ENCODE results near the gene ELOVL1.

The ELOVL1 gene

DNA sequence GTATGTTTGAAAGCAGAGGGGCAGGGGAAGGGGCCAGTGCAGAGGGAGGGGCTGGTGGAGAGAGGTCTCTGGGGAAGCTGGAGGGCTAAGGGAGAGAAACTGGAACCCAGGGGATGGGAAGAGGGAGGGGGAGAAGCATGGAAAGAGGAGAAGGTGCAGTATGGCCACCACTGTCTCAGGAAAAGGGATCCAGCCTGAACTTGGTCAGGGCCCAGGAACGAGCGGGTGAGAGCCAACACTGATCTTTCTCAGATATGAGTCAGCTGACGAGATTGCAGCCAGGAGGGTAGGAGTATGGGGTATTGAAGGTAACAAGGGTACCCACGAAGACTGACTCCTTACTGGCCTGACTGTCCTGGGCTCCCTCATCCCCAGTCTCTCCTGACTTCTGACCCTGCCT, 49.0 kb downstream of the ELOVL1 start:
- Mint-ChIP-seq H3K36me3 (ENCODE audit: low read depth) (no peaks in the 10 kb centered on the region), H3K27me3 (ENCODE audit: low read depth, poor library complexity) (peaks cover 12% of the 10 kb centered on the region), H3K27ac (no peak overlapping the region), H3K4me3 (no peak overlapping the region), H3K9me3 (no peaks in the 10 kb centered on the region), H3K4me1 (peaks cover 34% of the 10 kb centered on the region)
- DNase-seq = no peak
- TF ChIP-seq, protein P1, sequence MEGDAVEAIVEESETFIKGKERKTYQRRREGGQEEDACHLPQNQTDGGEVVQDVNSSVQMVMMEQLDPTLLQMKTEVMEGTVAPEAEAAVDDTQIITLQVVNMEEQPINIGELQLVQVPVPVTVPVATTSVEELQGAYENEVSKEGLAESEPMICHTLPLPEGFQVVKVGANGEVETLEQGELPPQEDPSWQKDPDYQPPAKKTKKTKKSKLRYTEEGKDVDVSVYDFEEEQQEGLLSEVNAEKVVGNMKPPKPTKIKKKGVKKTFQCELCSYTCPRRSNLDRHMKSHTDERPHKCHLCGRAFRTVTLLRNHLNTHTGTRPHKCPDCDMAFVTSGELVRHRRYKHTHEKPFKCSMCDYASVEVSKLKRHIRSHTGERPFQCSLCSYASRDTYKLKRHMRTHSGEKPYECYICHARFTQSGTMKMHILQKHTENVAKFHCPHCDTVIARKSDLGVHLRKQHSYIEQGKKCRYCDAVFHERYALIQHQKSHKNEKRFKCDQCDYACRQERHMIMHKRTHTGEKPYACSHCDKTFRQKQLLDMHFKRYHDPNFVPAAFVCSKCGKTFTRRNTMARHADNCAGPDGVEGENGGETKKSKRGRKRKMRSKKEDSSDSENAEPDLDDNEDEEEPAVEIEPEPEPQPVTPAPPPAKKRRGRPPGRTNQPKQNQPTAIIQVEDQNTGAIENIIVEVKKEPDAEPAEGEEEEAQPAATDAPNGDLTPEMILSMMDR (IDR thresholded peaks at IDR 0.05) = no peak

DNA sequence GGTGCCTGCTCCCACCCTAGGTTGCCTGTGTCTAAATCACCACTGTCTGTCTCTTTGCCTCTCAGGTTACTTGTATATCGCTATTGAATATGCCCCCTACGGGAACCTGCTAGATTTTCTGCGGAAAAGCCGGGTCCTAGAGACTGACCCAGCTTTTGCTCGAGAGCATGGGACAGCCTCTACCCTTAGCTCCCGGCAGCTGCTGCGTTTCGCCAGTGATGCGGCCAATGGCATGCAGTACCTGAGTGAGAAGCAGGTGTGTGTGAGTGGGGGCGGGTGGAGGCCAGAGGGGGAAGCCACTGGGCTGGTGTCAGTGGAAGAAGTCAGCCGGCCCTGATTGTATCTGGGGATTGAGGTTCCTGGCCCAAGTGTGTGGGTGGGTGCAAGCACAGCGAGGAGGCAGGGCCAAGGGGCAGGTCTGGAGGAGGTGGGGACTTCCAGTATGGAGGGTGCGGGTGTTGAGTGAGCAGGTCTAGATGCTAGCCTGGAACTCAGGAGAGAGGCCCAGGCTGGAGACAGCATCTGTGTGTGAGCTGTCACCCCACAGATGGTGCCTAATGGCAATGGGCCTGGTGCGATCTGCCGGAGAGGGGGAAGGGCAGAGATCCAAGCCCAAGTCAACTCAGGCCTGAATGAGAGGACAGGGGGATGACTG, 49.9 kb downstream of the ELOVL1 start:
- peaks cover 10% of the 10 kb centered on the region for H3K27me3 Mint-ChIP-seq (ENCODE audit: low read depth, poor library complexity)
- no peak for DNase-seq
- H3K36me3 Mint-ChIP-seq (ENCODE audit: low read depth) = no peaks in the 10 kb centered on the region
- TF ChIP-seq, protein P1 (IDR thresholded peaks at IDR 0.05) = no peak
- peaks cover 34% of the 10 kb centered on the region for H3K4me1 Mint-ChIP-seq
- no peak overlapping the region for H3K4me3 Mint-ChIP-seq
- no peaks in the 10 kb centered on the region for H3K9me3 Mint-ChIP-seq
- peak overlapping the region; percentile 84 for H3K27ac Mint-ChIP-seq

DNA sequence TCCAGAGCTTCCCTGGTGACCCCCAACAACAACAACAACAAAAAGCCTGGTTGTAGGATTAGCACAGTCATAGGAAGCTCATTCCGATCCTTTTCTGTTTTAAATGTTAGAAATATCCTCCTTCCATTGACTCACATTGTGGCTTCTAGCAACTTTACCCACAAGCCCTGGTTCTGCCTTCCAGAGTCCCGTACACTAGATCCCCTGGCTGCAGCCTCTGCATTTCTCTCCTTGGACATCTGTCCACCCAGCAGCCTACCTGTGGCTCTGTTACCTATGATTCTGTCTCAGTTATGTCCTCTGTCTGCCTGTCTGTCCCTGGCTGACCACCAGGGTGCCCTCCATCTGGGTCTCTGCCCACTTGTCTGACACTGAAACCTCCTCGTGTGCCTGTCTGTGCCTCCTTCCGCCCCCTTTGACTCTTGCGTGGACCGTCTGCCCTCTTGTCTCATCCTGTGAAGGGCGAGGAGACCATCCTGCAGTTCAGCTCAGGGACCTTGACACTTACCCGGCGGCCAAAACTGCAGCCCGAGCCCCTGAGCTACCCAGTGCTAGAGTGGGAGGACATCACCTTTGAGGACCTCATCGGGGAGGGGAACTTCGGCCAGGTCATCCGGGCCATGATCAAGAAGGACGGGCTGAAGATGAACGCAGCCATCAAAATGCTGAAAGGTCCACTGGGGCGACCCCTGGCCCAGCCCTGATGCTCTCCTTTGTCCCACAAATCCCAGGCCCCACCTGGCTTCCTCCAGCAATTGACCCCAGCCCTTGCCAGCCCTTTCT, 50.9 kb downstream of the ELOVL1 start:
- Mint-ChIP-seq H3K4me3 (no peak overlapping the region), H3K4me1 (peaks cover 33% of the 10 kb centered on the region), H3K36me3 (ENCODE audit: low read depth) (no peaks in the 10 kb centered on the region), H3K27ac (peak overlapping the region; percentile 58), H3K27me3 (ENCODE audit: low read depth, poor library complexity) (peaks cover 9% of the 10 kb centered on the region), H3K9me3 (no peaks in the 10 kb centered on the region)
- DNase-seq = no peak
- TF ChIP-seq, protein P1 (IDR thresholded peaks at IDR 0.05) = no peak

DNA sequence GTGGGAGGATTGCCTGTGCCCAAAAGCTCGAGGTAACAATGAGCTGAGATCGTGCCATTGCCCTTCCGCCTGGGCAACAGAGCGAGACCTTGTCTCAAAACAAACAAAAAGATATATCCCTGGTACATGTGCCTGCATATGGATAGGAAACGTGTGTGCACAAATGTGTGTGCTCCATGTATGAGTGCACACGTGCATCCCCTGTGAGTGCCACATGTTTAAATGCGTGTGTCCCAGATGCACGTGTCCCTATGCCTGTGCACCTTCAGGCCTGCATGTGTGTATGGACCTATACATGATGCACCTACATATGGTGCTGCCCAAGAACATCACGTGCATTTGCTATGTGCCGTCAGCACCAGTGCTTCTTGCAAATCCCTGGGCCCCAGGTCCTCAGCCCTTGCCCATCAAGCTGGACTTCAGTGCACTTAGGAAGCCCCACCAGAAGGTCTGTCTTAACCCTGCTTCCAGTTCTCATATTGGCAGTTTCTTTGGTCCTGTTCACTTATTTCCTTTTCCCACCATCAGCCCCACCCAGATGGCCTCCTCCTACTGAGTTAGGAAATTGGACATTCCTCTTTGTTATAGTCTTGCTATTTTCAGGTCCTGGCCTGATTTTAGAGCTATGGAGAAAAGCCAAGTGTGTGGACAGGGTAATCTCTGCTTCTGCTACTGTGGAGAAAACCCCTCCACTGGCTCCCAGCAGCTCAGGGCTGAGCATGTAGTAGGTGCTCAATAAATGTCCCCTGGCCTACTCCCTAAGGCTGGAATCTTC, 51.7 kb downstream of the ELOVL1 start:
- H3K36me3 Mint-ChIP-seq (ENCODE audit: low read depth) = no peaks in the 10 kb centered on the region
- no peak overlapping the region for H3K27ac Mint-ChIP-seq
- TF ChIP-seq, protein P1 (IDR thresholded peaks at IDR 0.05) = no peak
- no peak overlapping the region for H3K4me3 Mint-ChIP-seq
- peaks cover 30% of the 10 kb centered on the region for H3K4me1 Mint-ChIP-seq
- DNase-seq = no peak
- H3K27me3 Mint-ChIP-seq (ENCODE audit: low read depth, poor library complexity) = peaks cover 7% of the 10 kb centered on the region
- H3K9me3 Mint-ChIP-seq = no peaks in the 10 kb centered on the region

DNA sequence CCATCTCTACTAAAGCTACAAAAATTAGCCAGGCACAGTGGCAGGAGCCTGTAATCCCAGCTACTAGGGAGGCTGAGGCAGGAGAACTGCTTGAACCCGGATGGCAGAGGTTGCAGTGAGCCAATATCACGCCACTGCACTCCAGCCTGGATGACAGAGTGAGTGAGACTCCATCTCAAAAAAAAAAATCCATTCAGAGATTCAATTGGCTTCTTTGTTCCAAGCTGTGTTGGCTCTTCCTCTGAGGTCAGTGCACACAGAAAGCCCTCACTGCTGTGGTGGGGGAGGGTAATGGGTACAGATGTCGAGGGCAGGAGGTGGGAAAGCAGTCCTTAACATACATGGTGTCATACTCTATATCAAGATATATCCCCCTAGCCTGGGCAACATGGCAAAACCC, 52.3 kb downstream of the ELOVL1 start:
- TF ChIP-seq, protein P1 (IDR thresholded peaks at IDR 0.05) = no peak
- Mint-ChIP-seq H3K4me1 (peaks cover 36% of the 10 kb centered on the region), H3K27me3 (ENCODE audit: low read depth, poor library complexity) (peaks cover 7% of the 10 kb centered on the region), H3K9me3 (no peaks in the 10 kb centered on the region), H3K4me3 (no peak overlapping the region), H3K36me3 (ENCODE audit: low read depth) (no peaks in the 10 kb centered on the region), H3K27ac (no peak overlapping the region)
- no peak for DNase-seq

Measured in nephron progenitor cell (in vitro differentiated cells).